HG02678 (cell line): ENCODE data around the gene UGGT1.
A peak's percentile ranks its signal among the peaks of the same experiment; 100 is the strongest.

Source experiments
- ATAC-seq: cut with Tn5 transposase; IDR thresholded peaks from one replicate; pipeline ENCODE4 v1.9.1; 2021; ENCODE audit warnings: mild to moderate bottlenecking, moderate library complexity; ENCODE audit not compliant: unreplicated experiment

The UGGT1 gene

GRCh38 chr2:128090945-128091725, at the start of gene UGGT1:
Gene UGGT1 (plus strand): TSS chr2:128091200. CDS start chr2:128091358, 158 bp downstream.
- peak; percentile 95 for ATAC-seq

GRCh38 chr2:128041561-128041960, 49.4 kb upstream of the UGGT1 start:
- ATAC-seq, result no peak

GRCh38 chr2:128043041-128043440, 48.0 kb upstream of the UGGT1 start:
- ATAC-seq, result no peak

DNA sequence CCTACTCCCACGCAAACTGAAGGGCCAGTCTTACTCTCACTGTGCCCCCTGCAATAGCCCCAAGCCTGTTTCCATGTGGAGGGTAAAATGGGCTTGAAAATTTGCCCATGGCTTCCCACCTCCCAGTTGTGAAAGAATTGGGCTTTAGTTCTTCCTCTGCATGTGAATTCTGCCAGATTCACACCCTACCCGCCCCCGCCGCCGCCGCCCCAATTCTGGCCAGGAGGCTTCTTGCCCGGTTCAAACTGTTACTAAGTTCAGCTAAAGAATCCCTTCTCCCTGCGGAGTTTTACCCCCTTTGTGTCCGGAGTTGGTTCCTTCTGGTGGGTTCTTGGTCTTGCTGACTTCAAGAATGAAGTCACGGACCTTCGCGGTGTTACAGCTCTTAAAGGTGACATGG, 37.7 kb upstream of the UGGT1 start:
- no peak for ATAC-seq

GRCh38 chr2:128054104-128054885, 36.7 kb upstream of the UGGT1 start:
- no peak for ATAC-seq

DNA sequence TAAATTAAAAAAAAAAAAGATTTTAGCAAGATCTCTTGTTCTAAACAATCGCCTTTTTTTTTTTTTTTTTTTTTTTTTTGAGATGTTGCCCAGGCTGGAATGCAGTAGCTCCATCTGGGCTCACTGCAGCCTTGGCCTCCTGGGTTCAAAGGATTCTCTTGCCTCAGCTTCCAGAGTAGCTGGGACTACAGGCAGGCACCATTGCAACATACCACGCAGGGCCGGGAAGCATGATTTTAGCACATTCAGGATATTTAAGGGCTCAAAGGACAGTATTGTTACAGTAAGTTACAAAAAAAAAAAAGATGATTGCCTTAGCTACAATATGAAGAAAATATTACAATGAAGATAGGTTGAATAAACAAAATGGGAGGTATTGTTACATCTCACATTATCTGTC, 33.7 kb upstream of the UGGT1 start:
- no peak for ATAC-seq

DNA sequence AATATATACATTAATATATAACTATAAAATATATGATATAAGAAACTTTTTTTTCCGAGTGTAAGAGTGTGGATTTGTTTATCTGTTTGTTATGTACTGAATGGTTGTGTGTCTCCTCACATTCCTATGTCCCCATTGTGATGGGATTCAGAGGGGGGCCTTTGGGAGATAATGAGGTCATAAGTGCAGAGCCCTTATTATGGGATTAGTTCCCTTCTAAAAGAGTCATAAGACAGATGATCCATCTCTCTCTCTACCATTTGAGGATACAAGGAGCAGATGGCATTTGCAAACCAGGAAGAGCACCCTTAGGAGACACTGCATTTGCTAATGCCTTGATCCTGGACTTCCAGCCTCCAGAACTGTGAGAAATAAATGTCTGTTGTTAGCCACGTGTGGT, 32.9 kb upstream of the UGGT1 start:
- ATAC-seq, result no peak

DNA sequence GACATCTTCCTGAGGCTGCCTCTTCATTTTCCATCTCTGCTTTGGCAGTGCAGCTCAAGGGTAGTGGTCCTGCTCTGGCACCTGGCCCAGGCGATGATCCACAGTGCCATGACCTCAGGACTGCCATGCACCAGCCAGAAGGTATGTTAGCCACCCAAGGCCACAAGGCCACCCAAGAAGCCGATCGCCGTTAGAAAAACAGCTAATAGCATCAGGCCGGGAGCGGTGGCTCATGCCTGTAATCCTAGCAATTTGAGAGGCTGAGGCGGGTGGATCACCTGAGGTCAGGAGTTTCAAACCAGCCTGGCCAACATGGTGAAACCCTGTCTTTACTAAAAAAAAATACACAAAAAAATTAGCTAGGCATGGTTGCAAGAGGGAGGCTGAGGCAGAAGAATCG, 28.4 kb upstream of the UGGT1 start:
- ATAC-seq, result no peak

- ATAC-seq, result no peak
These were observed 26.6 kb upstream of the UGGT1 start for GRCh38 chr2:128064353-128064752.

- no peak for ATAC-seq
These were observed 21.2 kb upstream of the UGGT1 start for GRCh38 chr2:128069769-128070168.

- no peak for ATAC-seq
These were observed 17.7 kb upstream of the UGGT1 start for GRCh38 chr2:128073278-128073677.

DNA sequence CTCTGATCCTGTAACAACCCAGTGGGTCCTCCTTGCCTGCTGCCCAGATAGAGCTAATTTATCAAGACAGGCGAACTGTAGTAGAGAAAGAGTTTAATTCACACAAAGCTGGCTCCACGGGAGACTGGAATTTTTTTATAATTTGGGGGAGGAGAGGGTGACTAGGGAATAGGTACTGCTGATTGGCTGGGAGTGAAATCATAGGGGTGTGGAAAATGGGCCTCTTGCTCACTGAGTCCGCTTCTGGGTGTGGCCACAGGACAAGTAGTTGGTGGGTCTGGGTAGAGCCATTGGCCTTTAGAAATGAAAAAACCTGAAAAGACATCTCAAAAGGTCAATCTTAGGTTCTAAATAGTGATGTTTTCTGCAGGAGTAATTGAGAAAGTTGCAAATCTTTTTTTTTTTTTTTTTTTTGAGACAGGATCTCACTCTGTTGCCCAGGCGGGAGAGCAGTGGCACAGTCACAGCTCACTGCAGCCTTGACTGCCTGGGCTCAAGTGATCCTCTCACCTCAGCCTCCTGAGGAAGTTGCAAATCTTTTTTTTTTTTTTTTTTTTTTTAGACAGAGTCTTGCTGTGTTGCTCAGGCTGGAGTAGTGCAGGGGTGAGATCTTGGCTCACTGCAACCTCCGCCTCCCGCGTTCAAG, 14.4 kb upstream of the UGGT1 start:
- no peak for ATAC-seq

DNA sequence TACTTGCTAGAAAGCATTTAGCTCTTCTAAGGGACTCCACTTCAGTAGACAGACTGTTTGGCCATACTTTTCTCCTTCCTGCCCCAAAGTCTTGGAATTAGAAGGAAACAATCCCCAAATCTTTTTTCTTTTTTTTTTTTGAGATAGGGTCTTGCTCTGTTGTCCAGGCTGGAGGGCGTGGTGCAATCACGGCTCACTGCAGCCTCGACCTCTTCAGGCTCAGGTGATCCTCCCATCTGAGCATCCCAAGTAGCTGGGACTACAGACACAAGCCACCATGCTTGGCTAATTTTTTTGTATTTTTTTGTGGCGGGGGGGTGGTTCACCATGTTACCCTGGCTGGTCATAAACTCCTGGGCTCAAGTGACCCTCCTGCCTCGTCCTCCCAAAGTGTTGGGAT, 6.2 kb upstream of the UGGT1 start:
- ATAC-seq, result no peak

- no peak for ATAC-seq
These were observed 4.8 kb upstream of the UGGT1 start for GRCh38 chr2:128086244-128086643.

GRCh38 chr2:128090575-128090944, 440 bp upstream of the UGGT1 start:
- no peak for ATAC-seq

- ATAC-seq, result no peak
These were observed 703 bp downstream of the UGGT1 start for GRCh38 chr2:128091726-128092080.

GRCh38 chr2:128092656-128093055, 1.7 kb downstream of the UGGT1 start:
- ATAC-seq, result no peak

DNA sequence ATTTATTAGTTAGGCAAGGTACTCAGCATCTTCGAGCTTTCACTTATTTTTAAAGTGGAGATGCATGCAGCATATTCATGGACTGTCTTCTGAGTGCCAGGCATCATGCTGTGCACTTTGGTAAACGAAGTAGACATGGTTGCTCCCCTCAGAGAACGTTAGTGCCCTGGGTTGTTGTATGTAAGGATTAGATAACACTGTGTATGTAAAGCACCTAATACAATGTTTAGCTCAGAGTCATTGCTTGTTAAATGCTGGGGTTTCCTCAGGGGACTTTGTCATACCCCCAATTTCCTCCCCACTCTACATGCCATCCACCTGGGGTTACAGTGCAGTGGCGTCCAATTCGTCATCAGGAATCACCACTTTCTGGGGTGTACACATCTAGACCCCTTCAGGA, 2.8 kb downstream of the UGGT1 start:
- ATAC-seq, result no peak

DNA sequence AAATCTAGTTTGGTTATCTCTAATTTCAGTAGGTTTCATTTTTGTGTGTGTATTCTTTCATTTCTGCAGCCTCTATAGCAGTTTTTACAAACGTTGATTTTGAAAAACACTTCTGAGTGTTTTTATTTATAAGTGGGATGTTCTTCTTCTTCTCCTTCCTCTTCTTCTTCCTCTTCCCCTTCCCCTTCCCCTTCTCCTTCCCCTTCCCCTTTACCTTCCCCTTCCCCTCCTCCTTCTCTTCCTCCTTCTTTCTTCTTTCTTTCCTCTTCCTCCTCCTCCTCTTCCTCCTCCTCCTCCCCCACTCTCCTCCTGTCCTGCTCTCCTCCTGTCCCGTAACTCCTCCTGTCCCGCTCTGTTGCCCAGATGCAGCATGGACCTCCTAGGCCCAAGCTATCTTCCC, 4.2 kb downstream of the UGGT1 start:
- ATAC-seq, result no peak

DNA sequence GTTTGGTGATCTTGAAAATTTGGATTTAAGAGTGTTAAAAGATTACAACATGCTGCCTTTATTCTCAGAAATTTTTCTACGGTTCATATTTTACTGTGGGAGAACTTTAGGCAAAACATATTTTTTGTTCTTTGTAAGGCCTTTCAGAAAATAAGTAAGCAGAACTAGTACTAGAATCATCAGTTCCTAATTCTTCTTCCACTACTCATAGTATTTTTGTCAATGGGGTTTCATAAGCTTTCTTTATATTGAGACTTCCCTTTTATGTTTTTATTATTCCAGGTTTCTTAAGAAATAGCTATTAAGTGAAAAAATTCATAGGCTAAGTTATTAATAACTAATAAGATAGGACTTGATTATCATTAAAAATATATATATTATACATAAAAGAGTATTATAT, 12.4 kb downstream of the UGGT1 start:
- ATAC-seq, result no peak

DNA sequence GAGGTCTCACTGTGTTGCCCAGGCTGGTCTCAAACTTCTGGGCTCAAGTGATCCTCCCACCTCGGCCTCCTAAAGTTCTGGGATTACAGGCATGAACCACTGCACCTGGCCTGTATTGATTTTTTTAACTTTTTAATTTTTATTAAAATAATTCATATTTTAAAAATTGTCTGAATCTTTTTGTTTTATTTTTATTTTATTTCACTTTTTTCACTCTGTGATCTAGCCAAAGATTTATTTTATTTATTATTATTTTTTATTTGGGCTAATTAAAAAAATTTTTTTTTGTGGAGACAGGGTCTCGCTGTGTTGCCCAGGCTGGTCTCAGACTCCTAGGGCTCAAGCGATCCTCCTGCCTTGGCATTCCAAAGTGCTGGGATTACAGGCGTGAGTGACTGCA, 14.1 kb downstream of the UGGT1 start:
- ATAC-seq, result no peak

DNA sequence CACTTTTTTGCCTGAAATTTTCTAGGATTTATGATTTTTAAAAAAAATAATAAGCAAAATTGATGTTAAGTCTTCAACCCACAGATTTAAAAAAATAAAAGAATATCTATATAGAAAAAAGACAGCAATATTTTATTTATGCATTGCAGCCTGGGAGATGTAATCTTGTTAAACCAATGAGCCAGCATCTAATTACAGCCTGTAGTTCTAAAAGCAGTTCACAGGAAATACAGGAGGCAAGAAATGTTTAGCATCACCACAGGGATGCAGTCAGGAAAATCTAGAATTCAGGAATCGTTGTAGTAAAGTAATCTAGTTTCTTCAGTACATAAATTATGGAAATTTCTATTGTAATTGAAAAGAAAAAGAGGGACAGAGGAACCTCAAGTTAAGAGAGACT, 17.2 kb downstream of the UGGT1 start:
- no peak for ATAC-seq
